K562 (cell line): ENCODE data around the gene KISS1R. TPM values are rescaled to one million over a fixed set of nuclear protein-coding genes. Genes with fewer than 3 reads are reported as not detected.
A peak's percentile ranks its signal among the peaks of the same experiment; 100 is the strongest.

ENCODE experiments used
- BACH1 ChIP-seq: fragments of 200-800 bp; sonication (Bioruptor generic); IDR thresholded peaks from 2 replicates; pipeline ENCODE4 v1.6.1; 2016; ENCODE audit warnings: missing genetic modification characterization, missing compliant biosample characterization
- EWSR1 ChIP-seq: fragments of 450-650 bp; IDR thresholded peaks from 2 replicates; pipeline ENCODE4 v1.6.1; 2018; ENCODE audit warnings: borderline replicate concordance, mild to moderate bottlenecking, low read depth, moderate library complexity; ENCODE audit not compliant: partially characterized antibody
- HIVEP1 ChIP-seq: fragments of 250-450 bp; sonication (Bioruptor Pico); IDR thresholded peaks from 2 replicates; pipeline ENCODE4 v1.4.0; 2020; ENCODE audit warnings: mild to moderate bottlenecking
- HNRNPL ChIP-seq: fragments of 200-400 bp; formaldehyde crosslinking; IDR thresholded peaks from 2 replicates; pipeline ENCODE4 v1.6.1; 2017; ENCODE audit warnings: low read depth, mild to moderate bottlenecking, low read length
- LCOR ChIP-seq: sonication (generic); formaldehyde crosslinking; IDR thresholded peaks from 2 replicates; pipeline ENCODE4 v1.8.0; 2022; ENCODE audit warnings: mild to moderate bottlenecking, missing genetic modification reagents
- POLR2G ChIP-seq: fragments of 200-400 bp; formaldehyde crosslinking; IDR thresholded peaks from 2 replicates; pipeline ENCODE4 v1.6.1; 2017; ENCODE audit warnings: low read depth, mild to moderate bottlenecking, antibody characterized with exemption, low read length, moderate library complexity
- RBFOX2 ChIP-seq: fragments of 200-400 bp; formaldehyde crosslinking; IDR thresholded peaks from 2 replicates; pipeline ENCODE4 v1.6.1; 2017; ENCODE audit warnings: low read depth, mild to moderate bottlenecking, low read length, moderate library complexity
- SUPT5H ChIP-seq: fragments of 450-650 bp; IDR thresholded peaks from 2 replicates; pipeline ENCODE4 v1.6.1; 2016
- polyA plus RNA-seq, 8 experiments: library from polyadenylated mRNA; depleted of rRNA in 4 of 8; stranded (reverse) in 5 of 8; unstranded in 3 of 8; fragments of >200 nt; fragmentation: Nextera tagmentation in 2 of 8; fragmentation: Illumina TruSeq in 1 of 8; extraction: Ambion mirVana in 2 of 8; extraction: Trizol in 1 of 8; gene quantifications; 2 replicates each; pipeline versions ENCODE4 v1.2.1 to v1.2.3, GENCODE V29; 2011 to 2014; ENCODE audit warnings: inconsistent platforms in 1 of 8, missing spikeins in 1 of 8
- total RNA-seq, 7 experiments: library from RNA; depleted of rRNA in 6 of 7; stranded (reverse); fragments of >200 nt in 6 of 7; fragmentation: Illumina TruSeq in 2 of 7; extraction: Trizol in 2 of 7; gene quantifications; 2 replicates each; pipeline versions ENCODE4 v1.2.1 to v1.2.3, GENCODE V29; 2011 to 2021; ENCODE audit warnings: low replicate concordance in 1 of 7
- TF ChIP-seq, protein P1 (sequence below): conservative IDR thresholded peaks from 2 replicates; pipeline ENCODE4 v1.6.1; 2011; ENCODE audit warnings: low read depth, mild to moderate bottlenecking, low read length; ENCODE audit not compliant: control insufficient read depth

Gene KISS1R
- total and polyA plus RNA-seq, 9 of the 15 experiments (the other 6 are each of a cell fraction or from before 2014, with no cell fraction given): 0.37 to 39.4 (median 2.0) TPM

GRCh38 chr19:870963-871401 lies 46.2 kb upstream of the KISS1R start (continued):
- peak; percentile 65 for TF ChIP-seq POLR2G
- no peak for TF ChIP-seq LCOR (CRISPR knock-in tag)
- TF ChIP-seq HIVEP1 (CRISPR knock-in tag): no peak
- no peak for TF ChIP-seq BACH1 (tag)
- TF ChIP-seq SUPT5H: no peak
- no peak for TF ChIP-seq EWSR1
- TF ChIP-seq, protein P1, sequence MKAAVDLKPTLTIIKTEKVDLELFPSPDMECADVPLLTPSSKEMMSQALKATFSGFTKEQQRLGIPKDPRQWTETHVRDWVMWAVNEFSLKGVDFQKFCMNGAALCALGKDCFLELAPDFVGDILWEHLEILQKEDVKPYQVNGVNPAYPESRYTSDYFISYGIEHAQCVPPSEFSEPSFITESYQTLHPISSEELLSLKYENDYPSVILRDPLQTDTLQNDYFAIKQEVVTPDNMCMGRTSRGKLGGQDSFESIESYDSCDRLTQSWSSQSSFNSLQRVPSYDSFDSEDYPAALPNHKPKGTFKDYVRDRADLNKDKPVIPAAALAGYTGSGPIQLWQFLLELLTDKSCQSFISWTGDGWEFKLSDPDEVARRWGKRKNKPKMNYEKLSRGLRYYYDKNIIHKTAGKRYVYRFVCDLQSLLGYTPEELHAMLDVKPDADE: no peak
- TF ChIP-seq RBFOX2: peak; percentile 36; the same call in 1 of the 2 replicates
- peak; percentile 77; the same call in 1 of the 2 replicates for TF ChIP-seq HNRNPL
